Measurements from ENCODE around the gene MCAM. TPM values are rescaled to one million over a fixed set of nuclear protein-coding genes. Genes with fewer than 3 reads are reported as not detected.

The MCAM gene
- total RNA-seq, 1 donor from 2014 or later = 78.3 TPM

GRCh38 chr11:119341222-119342022 lies 24.5 kb upstream of the MCAM start:
- Mint-ChIP-seq H3K36me3 (ENCODE audit: low read depth, unreplicated experiment) (no peaks in the 10 kb centered on the region), H3K27me3 (ENCODE audit: unreplicated experiment) (peaks cover 23% of the 10 kb centered on the region), H3K4me3 (ENCODE audit: unreplicated experiment) (peak overlapping the region; percentile 85), H3K9me3 (ENCODE audit: unreplicated experiment) (no peaks in the 10 kb centered on the region), H3K27ac (ENCODE audit: unreplicated experiment) (peak overlapping the region; percentile 72), H3K4me1 (ENCODE audit: unreplicated experiment) (peaks cover 33% of the 10 kb centered on the region)
- DNase-seq (ENCODE audit: low spot score) = no peak
- no peak for TF ChIP-seq CTCF (IDR thresholded peaks at IDR 0.05; ENCODE audit: unreplicated experiment)

DNA sequence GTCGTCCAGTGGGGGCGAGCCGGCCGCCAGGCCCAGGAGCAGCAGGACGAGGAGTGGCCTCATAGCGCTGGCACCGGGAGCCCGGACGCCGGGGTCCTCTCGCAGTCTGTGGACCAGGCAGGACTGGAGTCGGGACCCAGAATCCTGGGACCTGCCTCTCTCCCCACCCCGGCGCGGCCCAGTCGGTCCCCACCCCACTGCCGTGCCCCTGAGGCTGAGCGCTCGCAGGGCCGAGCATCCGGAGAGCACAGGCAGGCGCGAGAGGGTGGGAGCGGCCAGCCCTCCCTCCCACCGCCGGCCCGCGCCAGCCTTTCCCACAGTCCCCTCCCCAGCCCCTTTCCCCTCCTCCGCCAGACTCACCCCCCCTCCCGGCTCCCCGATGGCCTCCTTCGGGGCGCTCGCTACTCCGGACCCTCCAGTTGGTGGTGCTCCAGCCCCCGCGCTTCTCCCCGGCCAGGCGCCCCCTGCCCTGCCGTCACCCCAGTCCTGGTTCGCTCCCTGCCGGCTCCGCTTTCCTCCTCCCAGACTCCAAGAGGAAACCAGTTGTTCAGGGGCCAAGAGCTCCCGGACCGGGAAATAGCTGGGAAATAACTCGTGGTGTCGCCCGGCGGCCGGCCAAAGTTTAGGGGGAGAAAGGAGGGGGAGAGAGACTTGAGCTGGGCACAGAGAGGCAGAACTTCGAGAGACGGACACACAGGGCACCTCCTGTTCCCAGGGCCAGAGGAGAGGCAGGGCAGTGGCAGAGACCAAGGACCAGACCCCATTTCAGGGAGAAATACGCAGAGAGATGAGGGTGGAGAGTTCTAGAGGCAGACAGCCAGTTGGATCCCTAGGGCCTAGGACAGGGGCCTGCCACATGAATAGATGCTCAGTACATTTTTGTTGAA lies 23.6 kb upstream of the MCAM start, which contains the start of gene C1QTNF5:
C1QTNF5 (minus strand) TSS at position 549 of the 887 bp plus-strand sequence; CDS start at position 63, 486 bp downstream.
- H3K27me3 Mint-ChIP-seq (ENCODE audit: unreplicated experiment) = peaks cover 23% of the 10 kb centered on the region
- H3K4me1 Mint-ChIP-seq (ENCODE audit: unreplicated experiment) = peaks cover 38% of the 10 kb centered on the region
- no peaks in the 10 kb centered on the region for H3K36me3 Mint-ChIP-seq (ENCODE audit: low read depth, unreplicated experiment)
- no peaks in the 10 kb centered on the region for H3K9me3 Mint-ChIP-seq (ENCODE audit: unreplicated experiment)
- peak within 1 kb of the TSS; percentile 85 for H3K4me3 Mint-ChIP-seq (ENCODE audit: unreplicated experiment)
- peak within 1 kb of the TSS; percentile 72 for H3K27ac Mint-ChIP-seq (ENCODE audit: unreplicated experiment)
- TF ChIP-seq CTCF (IDR thresholded peaks at IDR 0.05; ENCODE audit: unreplicated experiment) = no peak
- peak; percentile 60 for DNase-seq (ENCODE audit: low spot score)

DNA sequence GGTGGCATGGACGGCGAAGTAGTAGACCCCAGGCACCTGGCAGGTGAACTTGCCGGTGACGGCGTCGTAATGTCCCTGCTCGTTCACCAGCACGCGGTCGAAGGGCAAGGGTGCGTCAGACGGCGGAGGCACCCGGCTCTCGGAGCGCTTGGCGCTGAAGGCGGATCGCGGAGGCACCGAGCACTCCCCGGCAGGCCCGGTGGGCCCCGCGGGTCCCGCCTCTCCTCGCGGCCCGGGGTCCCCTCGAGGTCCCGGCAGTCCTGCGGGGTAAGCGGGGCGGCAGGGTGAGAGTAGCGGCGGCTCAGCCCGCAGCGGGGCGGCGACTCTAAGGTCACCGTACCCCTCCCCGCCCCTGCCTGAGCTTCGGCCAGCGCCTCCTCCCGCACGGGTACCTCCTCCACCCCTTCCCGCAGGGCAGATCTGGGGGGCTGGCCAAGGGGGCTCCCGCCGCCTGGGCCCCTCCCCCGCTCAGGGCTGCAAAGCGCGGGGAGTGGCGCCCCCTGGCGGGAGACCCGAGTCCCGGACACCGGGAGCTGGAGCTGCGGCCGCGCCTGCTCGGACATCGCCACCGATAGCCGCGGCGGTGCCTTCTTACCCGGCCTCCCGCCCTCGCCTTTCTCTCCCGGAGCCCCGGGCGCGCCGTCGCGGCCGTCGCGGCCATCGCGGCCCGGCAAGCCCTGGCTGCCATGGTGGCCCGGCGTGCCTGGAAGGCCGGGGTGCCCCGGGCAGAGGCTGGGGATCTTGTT lies 22.8 kb upstream of the MCAM start:
- H3K27ac Mint-ChIP-seq (ENCODE audit: unreplicated experiment) = no peak overlapping the region
- TF ChIP-seq CTCF (IDR thresholded peaks at IDR 0.05; ENCODE audit: unreplicated experiment) = peak; percentile 99
- peak; percentile 80 for DNase-seq (ENCODE audit: low spot score)
- no peaks in the 10 kb centered on the region for H3K36me3 Mint-ChIP-seq (ENCODE audit: low read depth, unreplicated experiment)
- peak overlapping the region; percentile 37 for H3K4me3 Mint-ChIP-seq (ENCODE audit: unreplicated experiment)
- H3K27me3 Mint-ChIP-seq (ENCODE audit: unreplicated experiment) = peaks cover 21% of the 10 kb centered on the region
- H3K9me3 Mint-ChIP-seq (ENCODE audit: unreplicated experiment) = no peaks in the 10 kb centered on the region
- peaks cover 46% of the 10 kb centered on the region for H3K4me1 Mint-ChIP-seq (ENCODE audit: unreplicated experiment)

DNA sequence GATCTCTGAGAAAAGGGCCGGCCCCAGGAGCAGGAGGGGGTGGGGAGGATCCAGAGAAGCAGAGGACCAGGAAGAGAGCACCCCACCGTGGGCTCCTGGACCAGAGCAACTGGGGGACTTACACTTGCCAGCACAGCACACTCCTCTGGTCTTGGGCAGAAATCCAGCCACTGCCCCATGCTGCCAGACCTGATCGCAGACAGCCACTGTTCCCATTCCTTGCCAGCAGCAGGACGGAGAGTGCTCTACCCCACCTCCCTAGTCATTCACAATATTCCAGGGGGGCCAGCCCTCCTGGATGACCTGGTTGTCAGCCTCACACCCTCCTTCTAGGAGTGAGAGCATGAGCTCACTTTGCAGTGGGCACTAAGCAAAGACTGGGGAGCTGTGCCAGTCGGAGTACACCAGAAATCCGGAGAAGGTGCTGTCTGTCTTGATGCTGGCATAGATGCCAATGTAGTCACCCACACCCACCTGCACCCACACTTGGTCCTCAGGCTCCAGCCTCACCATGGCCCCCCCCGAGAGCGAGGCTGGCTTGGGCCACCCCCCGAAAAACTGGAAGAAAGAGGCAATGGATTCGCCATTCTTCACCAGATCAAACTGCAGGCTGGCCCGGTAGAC lies 22.1 kb upstream of the MCAM start:
- no peak for DNase-seq (ENCODE audit: low spot score)
- peaks cover 48% of the 10 kb centered on the region for H3K4me1 Mint-ChIP-seq (ENCODE audit: unreplicated experiment)
- peaks cover 19% of the 10 kb centered on the region for H3K27me3 Mint-ChIP-seq (ENCODE audit: unreplicated experiment)

More for the DNA sequence above, 22.1 kb upstream of the MCAM start:
- TF ChIP-seq CTCF (IDR thresholded peaks at IDR 0.05; ENCODE audit: unreplicated experiment) = no peak
- Mint-ChIP-seq H3K4me3 (ENCODE audit: unreplicated experiment) (peak overlapping the region; percentile 37), H3K27ac (ENCODE audit: unreplicated experiment) (no peak overlapping the region), H3K36me3 (ENCODE audit: low read depth, unreplicated experiment) (no peaks in the 10 kb centered on the region), H3K9me3 (ENCODE audit: unreplicated experiment) (no peaks in the 10 kb centered on the region)
